T-helper 1 cell treated with Interleukin-12 subunit alpha and Interleukin-12 subunit beta and Interleukin-4 antibody, amounts not matched to agents 30 ng/mL and 1 ng/mL, for 36 hours (primary cell): Measurements from ENCODE around the gene NWD2. TPM values are rescaled to one million over a fixed set of nuclear protein-coding genes. Genes with fewer than 3 reads are reported as not detected.

Experiments
- intact Hi-C: fragments of 100-400 bp; cut with micrococcal nuclease; formaldehyde crosslinking; loops from one replicate; pipeline ENCODE4 v1.15.1; 2024
- total RNA-seq: library from RNA; stranded (reverse); gene quantifications from 2 replicates; pipeline ENCODE4 v1.2.3, GENCODE V29; 2022

Gene NWD2
- total RNA-seq, 1 donor from 2014 or later = not detected

GRCh38 chr4:37438564-37439279, 194.2 kb downstream of the NWD2 start:
- intact Hi-C loops = no loop called here

DNA sequence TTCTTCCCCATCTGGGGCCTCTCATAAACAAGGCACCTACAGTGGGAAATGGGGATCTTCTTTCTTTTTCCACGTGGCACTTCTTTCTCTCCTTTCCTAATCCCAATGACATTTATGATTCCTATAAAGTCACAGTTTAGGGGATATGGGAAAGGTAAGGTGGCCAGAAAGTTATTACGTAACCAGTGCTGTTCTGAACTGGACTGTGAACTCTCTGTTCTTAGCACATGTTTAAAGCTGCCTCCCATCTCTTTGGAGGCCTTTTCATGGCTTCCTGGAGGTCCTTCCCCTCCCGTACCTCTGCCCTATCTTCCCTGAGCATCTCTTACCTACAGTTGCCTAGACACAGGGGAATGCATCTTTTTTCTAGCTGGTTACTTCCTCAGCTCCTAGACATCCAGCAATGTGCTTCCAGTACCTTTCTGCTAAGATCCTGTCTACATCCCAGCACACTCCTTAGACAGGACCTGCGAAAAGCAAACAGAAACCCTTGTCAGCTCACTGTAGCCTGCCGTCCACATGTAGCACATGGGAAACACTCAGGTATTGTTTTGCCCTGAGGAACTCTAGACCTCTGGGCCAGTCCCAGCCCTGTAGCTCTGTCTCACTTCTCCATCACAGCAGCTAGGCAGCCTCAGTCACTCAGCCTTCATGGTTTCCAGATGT, 195.4 kb downstream of the NWD2 start:
- intact Hi-C loops = no loop called here

- intact Hi-C loops = no loop called here
Observed at GRCh38 chr4:37440501-37440900, 196.0 kb downstream of the NWD2 start.

DNA sequence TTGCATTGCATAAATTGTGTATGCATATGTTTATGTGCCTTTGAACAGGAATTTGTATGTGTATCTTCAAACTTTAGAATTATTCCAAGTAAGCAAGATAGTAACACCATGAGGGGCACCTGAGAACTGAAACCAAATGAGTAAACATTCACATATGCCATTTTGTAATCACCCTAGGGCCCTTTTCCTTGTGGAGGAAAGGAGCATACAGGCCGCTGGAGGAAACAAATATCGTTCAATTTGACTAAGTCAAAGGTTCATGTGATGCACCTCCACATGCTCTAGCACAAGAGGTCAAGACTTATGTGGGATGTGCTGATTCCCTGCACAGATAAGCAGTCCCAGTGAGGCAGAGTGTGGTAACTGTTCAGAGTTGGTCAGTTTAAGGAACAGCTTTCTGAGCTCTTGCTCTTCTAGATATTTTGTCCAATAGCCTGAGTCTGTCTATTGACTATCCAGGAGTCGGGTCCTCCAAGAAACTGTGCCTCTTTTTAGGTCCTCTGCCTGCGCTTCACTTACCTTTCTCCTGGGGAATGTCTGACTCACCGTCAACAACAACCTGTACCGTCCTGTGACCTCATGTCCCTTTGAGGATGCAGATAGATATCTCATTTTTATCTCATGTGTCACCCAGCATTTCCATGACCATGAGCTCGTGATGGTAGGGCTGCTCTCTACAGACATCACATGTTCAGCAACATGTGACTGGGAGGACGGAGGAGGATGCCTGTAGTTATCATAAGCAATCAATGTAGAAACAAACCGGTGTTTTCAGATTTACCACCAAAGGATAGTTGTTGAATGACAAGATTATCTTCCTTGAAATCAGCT, 196.9 kb downstream of the NWD2 start:
- intact Hi-C loops = no loop called here

GRCh38 chr4:37442062-37442323, 197.4 kb downstream of the NWD2 start:
- intact Hi-C loops = no loop called here

DNA sequence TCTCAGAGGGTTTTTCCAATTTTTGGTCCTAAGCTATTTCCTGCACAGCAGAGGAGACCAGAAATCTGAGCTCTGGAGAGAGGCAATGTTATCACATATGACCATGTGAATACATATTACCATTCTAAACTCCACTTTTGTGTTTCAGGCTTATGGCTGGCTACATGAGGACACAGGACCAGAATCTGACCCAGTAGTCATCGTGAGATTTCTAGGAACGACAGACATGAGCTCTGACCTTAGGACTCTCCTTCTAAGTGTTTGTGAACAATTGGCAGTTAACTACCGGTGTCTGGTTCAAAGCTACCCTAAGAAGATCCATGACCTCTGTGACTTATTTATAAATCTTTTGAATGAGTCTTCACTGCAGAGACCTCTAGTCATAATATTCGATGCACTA, 198.6 kb downstream of the NWD2 start:
- intact Hi-C loops = no loop called here

- intact Hi-C loops = no loop called here
Observed at GRCh38 chr4:37445023-37445422, 200.5 kb downstream of the NWD2 start.

GRCh38 chr4:37446016-37446415, 201.5 kb downstream of the NWD2 start:
- intact Hi-C loops = no loop called here

DNA sequence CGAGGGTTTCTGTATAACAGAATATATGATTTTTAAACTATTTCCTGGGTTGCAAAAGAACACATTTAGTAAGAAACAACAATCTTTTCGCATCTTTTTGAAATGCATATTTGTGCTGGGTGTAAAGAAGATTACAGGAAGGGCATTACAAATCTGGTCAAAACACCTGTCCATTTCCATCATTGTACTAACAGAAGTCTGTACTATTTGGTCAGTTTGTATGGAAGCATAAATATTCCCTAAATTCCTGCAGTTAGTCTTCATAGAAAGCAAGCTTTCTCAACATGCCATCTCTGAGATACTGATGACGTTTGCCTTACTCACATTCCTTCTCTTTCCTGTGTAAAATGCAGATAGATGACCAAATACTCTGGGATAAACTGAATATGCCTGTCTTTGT, 203.3 kb downstream of the NWD2 start:
- intact Hi-C loops = no loop called here

- intact Hi-C loops = loop anchor here (5.0 to 10.0 kb wide), 2 partner anchors 264 to 442 kb away; partner anchors contain the start of gene TBC1D1
Observed at GRCh38 chr4:37450309-37450708, 205.8 kb downstream of the NWD2 start.

- intact Hi-C loops = loop anchor here (5.0 to 10.0 kb wide), 2 partner anchors 264 to 441 kb away; partner anchors contain the start of gene TBC1D1
Observed at GRCh38 chr4:37450911-37451310, 206.4 kb downstream of the NWD2 start.

GRCh38 chr4:37451656-37452055, 207.1 kb downstream of the NWD2 start:
- intact Hi-C loops = loop anchor here (2.0 to 10.0 kb wide), 4 partner anchors 225 to 441 kb away; partner anchors contain the start of gene TBC1D1

GRCh38 chr4:37452952-37453280, 208.4 kb downstream of the NWD2 start:
- intact Hi-C loops = loop anchor here (1.0 to 10.0 kb wide), 7 partner anchors 224 to 582 kb away; partner anchors contain the start of gene TBC1D1

DNA sequence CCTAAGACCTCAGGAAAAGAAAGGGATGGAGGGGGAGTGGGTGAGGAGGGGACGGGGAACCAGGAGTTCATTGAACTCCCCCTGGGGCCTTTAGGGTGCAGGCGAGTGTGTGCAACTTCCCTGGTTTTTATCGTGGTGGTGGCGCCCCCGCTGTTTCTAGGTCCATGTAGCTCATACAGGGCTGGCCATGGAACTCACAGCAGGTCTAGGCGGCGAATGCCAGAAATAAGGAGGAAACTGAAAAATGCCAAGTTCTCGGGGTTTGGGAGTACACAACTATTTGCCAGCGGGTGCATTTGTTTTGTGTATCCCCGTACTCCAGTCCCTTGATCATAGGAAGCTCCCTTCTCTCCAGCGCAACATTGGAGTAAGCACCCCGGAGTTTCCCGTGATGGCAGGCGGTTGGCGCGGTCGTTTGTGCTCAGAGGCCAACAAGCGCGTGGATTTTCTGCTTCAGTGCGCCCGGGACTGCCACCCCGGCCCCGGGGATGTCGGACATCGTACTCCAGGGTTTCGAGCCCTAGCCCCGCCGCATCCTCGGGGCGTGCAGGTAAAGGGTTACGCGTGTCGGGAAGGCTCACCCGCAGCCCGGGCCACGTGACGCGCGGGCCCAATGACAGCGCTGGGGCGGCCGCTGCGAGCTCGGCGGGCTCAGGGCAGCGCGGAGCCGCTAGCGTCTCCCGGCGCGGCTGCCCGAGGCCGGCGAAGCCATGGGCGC, 208.9 kb downstream of the NWD2 start:
- intact Hi-C loops = loop anchor here (1.0 to 10.0 kb wide), 7 partner anchors 223 to 582 kb away; partner anchors contain the start of gene TBC1D1

DNA sequence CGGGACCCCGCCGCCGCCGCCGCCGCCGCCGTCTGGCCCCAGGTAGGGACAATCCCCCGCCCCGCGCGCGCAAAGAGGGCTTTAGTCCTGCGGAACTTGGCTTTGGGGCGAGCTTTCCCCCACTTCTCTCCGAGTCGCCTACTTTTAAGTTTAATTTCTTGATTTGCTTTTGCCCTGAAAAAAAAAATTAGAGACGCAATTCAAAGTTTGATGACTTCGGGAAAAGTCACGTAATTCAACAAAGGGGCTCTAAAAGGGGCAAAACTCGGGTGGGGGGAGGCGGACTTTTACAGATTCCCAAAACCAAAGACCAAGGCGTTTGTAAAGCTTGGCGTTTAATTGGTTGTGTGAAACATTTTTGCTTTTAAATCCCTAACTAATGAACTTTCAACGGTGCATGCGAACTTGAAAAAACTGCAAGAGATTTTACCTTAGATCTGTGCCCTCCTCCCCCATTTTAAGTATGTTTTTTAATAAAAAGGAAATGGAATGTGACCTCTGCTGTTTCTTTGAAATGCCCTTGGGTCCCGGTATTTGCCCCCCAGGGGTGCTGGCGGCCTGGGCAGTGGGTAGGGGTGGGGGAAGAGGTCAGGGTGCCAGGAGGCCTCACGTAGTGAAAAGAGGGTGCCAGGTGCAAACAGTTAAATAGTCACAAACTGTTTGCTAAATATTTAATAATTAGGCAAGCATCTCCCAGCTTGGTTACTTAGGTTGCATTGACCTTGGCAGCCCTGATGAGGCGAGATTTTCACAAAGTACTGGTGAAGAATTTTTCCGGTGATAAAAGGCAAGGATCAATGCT, 209.7 kb downstream of the NWD2 start:
- intact Hi-C loops = loop anchor here (1.0 to 10.0 kb wide), 7 partner anchors 223 to 581 kb away; partner anchors contain the start of gene TBC1D1

- intact Hi-C loops = loop anchor here (2.0 to 10.0 kb wide), 2 partner anchors 259 to 523 kb away; no protein-coding TSS in a partner anchor
Observed at GRCh38 chr4:37455301-37456131, 211.0 kb downstream of the NWD2 start.

- intact Hi-C loops = no loop called here
Observed at GRCh38 chr4:37461801-37462200, 217.3 kb downstream of the NWD2 start.

DNA sequence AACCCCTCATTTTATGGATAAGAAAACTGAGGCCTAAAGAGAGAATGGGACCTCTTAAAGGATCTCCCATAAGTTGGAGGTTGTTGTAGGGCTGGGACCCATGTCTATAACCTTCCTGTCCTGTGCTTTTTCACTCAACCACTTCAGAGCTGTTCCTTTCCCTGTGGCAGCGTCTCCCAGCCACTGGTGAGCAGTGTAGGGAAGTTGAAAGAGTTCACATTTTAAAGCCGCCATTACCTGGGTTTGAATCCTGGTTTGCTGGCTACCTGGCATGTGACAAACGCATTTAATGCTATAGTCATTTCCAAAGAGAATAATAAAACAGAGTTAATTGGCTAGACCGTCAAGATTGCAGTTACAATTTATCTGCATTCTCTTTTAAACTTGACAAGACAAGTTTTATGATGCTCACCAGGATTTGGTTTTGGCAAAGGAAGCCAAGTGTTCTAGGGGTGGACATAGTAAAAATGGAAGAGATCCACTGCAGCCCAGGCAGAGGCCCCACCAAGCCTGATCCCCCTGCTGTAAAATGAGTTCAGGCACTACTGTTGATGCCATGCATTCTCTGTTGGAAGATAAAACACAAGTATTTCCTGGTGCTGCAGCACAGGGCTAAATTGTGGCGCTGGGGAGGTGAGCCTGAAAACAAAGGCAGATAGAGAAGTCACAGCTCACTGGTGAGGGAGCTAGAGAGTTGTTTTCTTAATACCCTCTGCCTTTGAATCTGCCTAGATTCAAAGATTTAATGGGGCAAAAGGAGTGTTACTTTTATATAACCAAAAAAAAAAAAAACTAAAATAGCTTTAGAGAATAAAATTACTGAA, 218.7 kb downstream of the NWD2 start:
- intact Hi-C loops = no loop called here
